Measurements from ENCODE around the gene DHRS3. TPM values are rescaled to one million over a fixed set of nuclear protein-coding genes. Genes with fewer than 3 reads are reported as not detected.

The DHRS3 gene
- total and polyA plus RNA-seq, 2 donors (not counting 3 experiments of a cell fraction or from before 2014, with no cell fraction given) = 54.3 to 75.2 TPM

- DNase-seq (ENCODE audit: low read depth, low spot score) (no peak), FAIRE-seq (no peak)
- dilution Hi-C loops (cut with MboI; ENCODE audit: extremely low pct_ligation_motif_present, low sequenced_read_pairs) (no loop called here), intact Hi-C loops (cut with micrococcal nuclease) (loop anchor here (1.0 kb wide), 1 partner anchor 39 kb away; no protein-coding TSS in a partner anchor)
- POLR2A ChIA-PET = no interaction called here
- no TSS peak for BruUV-seq (replicated peaks)
- Histone ChIP-seq H3K4me2 (ENCODE audit: insufficient read depth, low read length) (no peak overlapping the region), H3K4me1 (ENCODE audit: control insufficient read depth, extremely low read depth, insufficient read depth, low read length) (peaks cover 23% of the 10 kb centered on the region), H2AFZ (ENCODE audit: low read depth, low read length) (no peak overlapping the region), H3K9ac (replicated peaks; ENCODE audit: extremely low read depth, insufficient read depth, low read length) (no peak overlapping the region), H3K9me3 (replicated peaks; ENCODE audit: control insufficient read depth, insufficient read depth, low read length) (no peaks in the 10 kb centered on the region), H3K27me3 (ENCODE audit: control insufficient read depth in 2 of 2, insufficient read depth in 2 of 2, low read length in 2 of 2) (no peaks in the 10 kb centered on the region), H3K36me3 (ENCODE audit: control insufficient read depth in 2 of 2, extremely low read depth in 1 of 2, insufficient read depth in 2 of 2, low read length in 2 of 2) (no peaks in the 10 kb centered on the region), H3K9me1 (replicated peaks; ENCODE audit: control insufficient read depth, extremely low read depth, insufficient read depth, low read length) (no peaks in the 10 kb centered on the region), H3K4me3 (replicated peaks in 1 of 3; ENCODE audit: insufficient read depth in 1 of 3, low read depth in 1 of 3, low read length in 3 of 3) (no peak overlapping the region), H3K27ac (ENCODE audit: insufficient read depth, low read depth, low read length) (no peak overlapping the region), H3K79me2 (ENCODE audit: control insufficient read depth, insufficient read depth, low read length) (peaks cover 3% of the 10 kb centered on the region), H4K20me1 (replicated peaks; ENCODE audit: control insufficient read depth, extremely low read depth, insufficient read depth, low read length) (no peaks in the 10 kb centered on the region)
- CTCF ChIA-PET = interaction anchor here (0.6 to 9.2 kb wide), 31 partner anchors 10 to 352 kb away, joined by 3 to 131 read pairs (median 9); no protein-coding TSS in a partner anchor
- TF ChIP-seq MAX (IDR thresholded peaks at IDR 0.05; ENCODE audit: insufficient read depth, insufficient read length) = no peak
- no peak for TF ChIP-seq CTCF (IDR thresholded peaks at IDR 0.05; ENCODE audit: extremely low read depth in 1 of 2, insufficient read depth in 1 of 2, low read depth in 1 of 2, low read length in 2 of 2)
- TF ChIP-seq POLR2A (IDR thresholded peaks at IDR 0.05; ENCODE audit: low read depth, low read length) = no peak
- TF ChIP-seq MYC (IDR thresholded peaks at IDR 0.05; ENCODE audit: low read depth, low read length) = no peak
- no peak for TF ChIP-seq EZH2 (IDR thresholded peaks at IDR 0.05; ENCODE audit: borderline replicate concordance, low read depth, low read length, severe bottlenecking)
- TF ChIP-seq JUN (IDR thresholded peaks at IDR 0.05; ENCODE audit: borderline replicate concordance, insufficient read depth, insufficient read length, low read depth) = no peak
- TF ChIP-seq FOS (IDR thresholded peaks at IDR 0.05; ENCODE audit: borderline replicate concordance, insufficient read depth, low read length) = no peak
- TF ChIP-seq GATA2 (IDR thresholded peaks at IDR 0.05; ENCODE audit: insufficient read depth, insufficient read length, low read depth, low read length) = no peak
- no peak for TF ChIP-seq POLR2AphosphoS5 (IDR thresholded peaks at IDR 0.05; ENCODE audit: insufficient read depth, low read depth, low read length)
Measured at GRCh38 chr1:12620488-12620865, 2.5 kb upstream of the DHRS3 start.
